Liver (tissue), 3 donors: ENCODE measurements around the gene ANKRD11.

Experiments used
- EGR1 ChIP-seq, 2 donors: IDR thresholded peaks; 2 replicates each; pipeline ENCODE4 v1.6.1; 2016 to 2018; ENCODE audit warnings: antibody characterized with exemption in 2 of 2, low read depth in 2 of 2
- RAD21 ChIP-seq, 2 donors: IDR thresholded peaks; 2 replicates each; pipeline ENCODE4 v1.6.1; 2016; ENCODE audit warnings: antibody characterized with exemption in 2 of 2, mild to moderate bottlenecking in 2 of 2
- SP1 ChIP-seq: IDR thresholded peaks from 2 replicates; pipeline ENCODE4 v1.6.1; 2018; ENCODE audit warnings: antibody characterized with exemption, mild to moderate bottlenecking
- TAF1 ChIP-seq: conservative IDR thresholded peaks from 2 replicates; pipeline ENCODE4 v1.6.1; 2016; ENCODE audit warnings: antibody characterized with exemption, mild to moderate bottlenecking
- YY1 ChIP-seq: IDR thresholded peaks from 2 replicates; pipeline ENCODE4 v1.6.1; 2016; ENCODE audit warnings: antibody characterized with exemption, mild to moderate bottlenecking
- TF ChIP-seq, protein P1 (sequence below): fragments of 150-350 bp; IDR thresholded peaks from 2 replicates; pipeline ENCODE4 v1.5.1; 2017; ENCODE audit warnings: improper control_type of control experiment, low read depth, low read length; ENCODE audit not compliant: missing input control
- TF ChIP-seq, protein P2 (sequence below): IDR thresholded peaks from 2 replicates; pipeline ENCODE4 v1.6.1; 2016; ENCODE audit warnings: antibody characterized with exemption
- TF ChIP-seq, protein P3 (sequence below): IDR thresholded peaks from 2 replicates; pipeline ENCODE4 v1.6.1; 2016; ENCODE audit warnings: antibody characterized with exemption
- TF ChIP-seq, protein P4 (sequence below): IDR thresholded peaks from 2 replicates; pipeline ENCODE4 v1.6.1; 2016; ENCODE audit warnings: antibody characterized with exemption, mild to moderate bottlenecking
- donor health status: healthy.
- donor health status: healthy.

DNA sequence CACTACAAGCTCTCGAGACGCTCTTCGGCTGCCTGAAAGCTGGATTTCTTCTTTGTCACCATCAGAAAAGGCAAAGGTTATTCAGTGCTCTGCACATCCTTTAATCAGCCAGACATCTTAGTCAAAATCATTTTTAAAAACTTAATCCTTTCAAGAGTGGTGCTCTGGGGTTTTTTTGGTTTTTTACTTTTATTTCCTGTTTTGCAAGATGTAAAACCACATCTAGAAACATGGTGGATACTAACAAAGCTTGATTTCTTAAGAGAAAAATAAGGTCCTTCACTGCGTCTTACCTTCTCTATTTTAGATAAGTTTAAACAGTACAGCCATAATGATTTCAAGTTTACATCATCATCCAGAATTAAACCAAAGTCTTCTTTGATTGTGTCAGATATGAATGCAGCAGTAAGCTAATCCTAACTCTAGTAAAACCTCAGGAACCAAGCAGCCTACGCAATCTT is 6.3 kb downstream of the ANKRD11 start:
- TF ChIP-seq, protein P1, sequence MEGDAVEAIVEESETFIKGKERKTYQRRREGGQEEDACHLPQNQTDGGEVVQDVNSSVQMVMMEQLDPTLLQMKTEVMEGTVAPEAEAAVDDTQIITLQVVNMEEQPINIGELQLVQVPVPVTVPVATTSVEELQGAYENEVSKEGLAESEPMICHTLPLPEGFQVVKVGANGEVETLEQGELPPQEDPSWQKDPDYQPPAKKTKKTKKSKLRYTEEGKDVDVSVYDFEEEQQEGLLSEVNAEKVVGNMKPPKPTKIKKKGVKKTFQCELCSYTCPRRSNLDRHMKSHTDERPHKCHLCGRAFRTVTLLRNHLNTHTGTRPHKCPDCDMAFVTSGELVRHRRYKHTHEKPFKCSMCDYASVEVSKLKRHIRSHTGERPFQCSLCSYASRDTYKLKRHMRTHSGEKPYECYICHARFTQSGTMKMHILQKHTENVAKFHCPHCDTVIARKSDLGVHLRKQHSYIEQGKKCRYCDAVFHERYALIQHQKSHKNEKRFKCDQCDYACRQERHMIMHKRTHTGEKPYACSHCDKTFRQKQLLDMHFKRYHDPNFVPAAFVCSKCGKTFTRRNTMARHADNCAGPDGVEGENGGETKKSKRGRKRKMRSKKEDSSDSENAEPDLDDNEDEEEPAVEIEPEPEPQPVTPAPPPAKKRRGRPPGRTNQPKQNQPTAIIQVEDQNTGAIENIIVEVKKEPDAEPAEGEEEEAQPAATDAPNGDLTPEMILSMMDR: no peak
- TF ChIP-seq, protein P2, sequence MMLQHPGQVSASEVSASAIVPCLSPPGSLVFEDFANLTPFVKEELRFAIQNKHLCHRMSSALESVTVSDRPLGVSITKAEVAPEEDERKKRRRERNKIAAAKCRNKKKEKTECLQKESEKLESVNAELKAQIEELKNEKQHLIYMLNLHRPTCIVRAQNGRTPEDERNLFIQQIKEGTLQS: no peak
- TF ChIP-seq, protein P3, sequence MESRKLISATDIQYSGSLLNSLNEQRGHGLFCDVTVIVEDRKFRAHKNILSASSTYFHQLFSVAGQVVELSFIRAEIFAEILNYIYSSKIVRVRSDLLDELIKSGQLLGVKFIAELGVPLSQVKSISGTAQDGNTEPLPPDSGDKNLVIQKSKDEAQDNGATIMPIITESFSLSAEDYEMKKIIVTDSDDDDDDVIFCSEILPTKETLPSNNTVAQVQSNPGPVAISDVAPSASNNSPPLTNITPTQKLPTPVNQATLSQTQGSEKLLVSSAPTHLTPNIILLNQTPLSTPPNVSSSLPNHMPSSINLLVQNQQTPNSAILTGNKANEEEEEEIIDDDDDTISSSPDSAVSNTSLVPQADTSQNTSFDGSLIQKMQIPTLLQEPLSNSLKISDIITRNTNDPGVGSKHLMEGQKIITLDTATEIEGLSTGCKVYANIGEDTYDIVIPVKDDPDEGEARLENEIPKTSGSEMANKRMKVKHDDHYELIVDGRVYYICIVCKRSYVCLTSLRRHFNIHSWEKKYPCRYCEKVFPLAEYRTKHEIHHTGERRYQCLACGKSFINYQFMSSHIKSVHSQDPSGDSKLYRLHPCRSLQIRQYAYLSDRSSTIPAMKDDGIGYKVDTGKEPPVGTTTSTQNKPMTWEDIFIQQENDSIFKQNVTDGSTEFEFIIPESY: no peak
- TF ChIP-seq TAF1 (no peak), YY1 (no peak), RAD21 (IDR thresholded peaks at IDR 0.05) (no peak), SP1 (no peak), EGR1 (IDR thresholded peaks at IDR 0.05; ENCODE audit: low read depth in 2 of 2) (no peak)
- TF ChIP-seq, protein P4, sequence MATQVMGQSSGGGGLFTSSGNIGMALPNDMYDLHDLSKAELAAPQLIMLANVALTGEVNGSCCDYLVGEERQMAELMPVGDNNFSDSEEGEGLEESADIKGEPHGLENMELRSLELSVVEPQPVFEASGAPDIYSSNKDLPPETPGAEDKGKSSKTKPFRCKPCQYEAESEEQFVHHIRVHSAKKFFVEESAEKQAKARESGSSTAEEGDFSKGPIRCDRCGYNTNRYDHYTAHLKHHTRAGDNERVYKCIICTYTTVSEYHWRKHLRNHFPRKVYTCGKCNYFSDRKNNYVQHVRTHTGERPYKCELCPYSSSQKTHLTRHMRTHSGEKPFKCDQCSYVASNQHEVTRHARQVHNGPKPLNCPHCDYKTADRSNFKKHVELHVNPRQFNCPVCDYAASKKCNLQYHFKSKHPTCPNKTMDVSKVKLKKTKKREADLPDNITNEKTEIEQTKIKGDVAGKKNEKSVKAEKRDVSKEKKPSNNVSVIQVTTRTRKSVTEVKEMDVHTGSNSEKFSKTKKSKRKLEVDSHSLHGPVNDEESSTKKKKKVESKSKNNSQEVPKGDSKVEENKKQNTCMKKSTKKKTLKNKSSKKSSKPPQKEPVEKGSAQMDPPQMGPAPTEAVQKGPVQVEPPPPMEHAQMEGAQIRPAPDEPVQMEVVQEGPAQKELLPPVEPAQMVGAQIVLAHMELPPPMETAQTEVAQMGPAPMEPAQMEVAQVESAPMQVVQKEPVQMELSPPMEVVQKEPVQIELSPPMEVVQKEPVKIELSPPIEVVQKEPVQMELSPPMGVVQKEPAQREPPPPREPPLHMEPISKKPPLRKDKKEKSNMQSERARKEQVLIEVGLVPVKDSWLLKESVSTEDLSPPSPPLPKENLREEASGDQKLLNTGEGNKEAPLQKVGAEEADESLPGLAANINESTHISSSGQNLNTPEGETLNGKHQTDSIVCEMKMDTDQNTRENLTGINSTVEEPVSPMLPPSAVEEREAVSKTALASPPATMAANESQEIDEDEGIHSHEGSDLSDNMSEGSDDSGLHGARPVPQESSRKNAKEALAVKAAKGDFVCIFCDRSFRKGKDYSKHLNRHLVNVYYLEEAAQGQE: no peak
